ENCODE data around the gene USP21. TPM values are rescaled to one million over a fixed set of nuclear protein-coding genes. Genes with fewer than 3 reads are reported as not detected.

USP21 gene
- total and polyA plus RNA-seq, 9 of the 15 experiments (the other 6 are each of a cell fraction or from before 2014, with no cell fraction given) = 4.9 to 52.4 (median 21.6) TPM

DNA sequence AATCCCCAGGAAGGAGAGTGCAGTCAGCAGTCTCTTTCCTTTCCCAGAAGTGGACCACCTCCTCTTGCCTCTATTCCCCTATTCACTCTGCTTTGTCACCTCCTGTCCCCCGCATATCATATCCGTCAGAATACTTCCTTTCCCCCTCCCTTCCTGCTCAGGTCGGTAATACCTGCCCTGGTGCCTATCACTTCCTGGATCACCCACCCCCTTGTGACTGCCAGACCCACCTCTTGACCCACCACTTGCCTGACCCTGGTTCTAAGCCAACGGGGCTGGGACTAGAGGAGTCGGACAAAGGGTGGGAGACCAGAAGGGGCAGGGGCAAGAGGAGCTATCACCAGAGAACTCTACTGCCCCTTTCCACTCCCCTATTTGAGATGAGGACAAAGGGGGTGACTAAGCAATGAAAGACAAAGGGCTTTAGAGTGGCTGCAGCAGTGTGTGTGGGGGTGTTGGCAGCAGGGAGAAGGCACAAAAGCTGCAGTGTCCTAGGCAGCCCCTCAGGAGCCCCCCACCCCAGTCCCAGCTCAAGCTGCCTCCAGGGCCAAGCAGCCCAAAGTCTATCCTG is 41.2 kb downstream of the USP21 start (continued):
- TF ChIP-seq PCBP1 (IDR thresholded peaks at IDR 0.05; ENCODE audit: low read depth, low read length, poor library complexity, severe bottlenecking) = no peak
- TF ChIP-seq XRCC4 (IDR thresholded peaks at IDR 0.05; ENCODE audit: extremely low read depth, insufficient read depth, insufficient read length) = no peak
- no peak for TF ChIP-seq RNF2 (IDR thresholded peaks at IDR 0.05)
- TF ChIP-seq, protein P1, sequence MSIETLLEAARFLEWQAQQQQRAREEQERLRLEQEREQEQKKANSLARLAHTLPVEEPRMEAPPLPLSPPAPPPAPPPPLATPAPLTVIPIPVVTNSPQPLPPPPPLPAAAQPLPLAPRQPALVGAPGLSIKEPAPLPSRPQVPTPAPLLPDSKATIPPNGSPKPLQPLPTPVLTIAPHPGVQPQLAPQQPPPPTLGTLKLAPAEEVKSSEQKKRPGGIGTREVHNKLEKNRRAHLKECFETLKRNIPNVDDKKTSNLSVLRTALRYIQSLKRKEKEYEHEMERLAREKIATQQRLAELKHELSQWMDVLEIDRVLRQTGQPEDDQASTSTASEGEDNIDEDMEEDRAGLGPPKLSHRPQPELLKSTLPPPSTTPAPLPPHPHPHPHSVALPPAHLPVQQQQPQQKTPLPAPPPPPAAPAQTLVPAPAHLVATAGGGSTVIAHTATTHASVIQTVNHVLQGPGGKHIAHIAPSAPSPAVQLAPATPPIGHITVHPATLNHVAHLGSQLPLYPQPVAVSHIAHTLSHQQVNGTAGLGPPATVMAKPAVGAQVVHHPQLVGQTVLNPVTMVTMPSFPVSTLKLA (conservative IDR thresholded peaks at IDR 0.05) = no peak
- TF ChIP-seq POLR2AphosphoS2 (IDR thresholded peaks at IDR 0.05; ENCODE audit: low read length) = no peak
- TF ChIP-seq NFATC3 (IDR thresholded peaks at IDR 0.05) = no peak
- peak; percentile 64 for TF ChIP-seq ETV1 (tag; conservative IDR thresholded peaks at IDR 0.05; ENCODE audit: low read depth)
- TF ChIP-seq CHD1 (IDR thresholded peaks at IDR 0.05; ENCODE audit: low read length) = no peak
- TF ChIP-seq RCOR1 (IDR thresholded peaks at IDR 0.05; ENCODE audit: borderline replicate concordance in 1 of 2, low read depth in 2 of 2, low read length in 2 of 2) = no peak
- TF ChIP-seq ZNF3 (CRISPR knock-in tag; IDR thresholded peaks at IDR 0.05) = no peak
- TF ChIP-seq HDAC3 (IDR thresholded peaks at IDR 0.05; ENCODE audit: borderline replicate concordance, partially characterized antibody) = no peak
- TF ChIP-seq HMG20B (CRISPR knock-in tag; IDR thresholded peaks at IDR 0.05) = no peak
- TF ChIP-seq, protein P2, sequence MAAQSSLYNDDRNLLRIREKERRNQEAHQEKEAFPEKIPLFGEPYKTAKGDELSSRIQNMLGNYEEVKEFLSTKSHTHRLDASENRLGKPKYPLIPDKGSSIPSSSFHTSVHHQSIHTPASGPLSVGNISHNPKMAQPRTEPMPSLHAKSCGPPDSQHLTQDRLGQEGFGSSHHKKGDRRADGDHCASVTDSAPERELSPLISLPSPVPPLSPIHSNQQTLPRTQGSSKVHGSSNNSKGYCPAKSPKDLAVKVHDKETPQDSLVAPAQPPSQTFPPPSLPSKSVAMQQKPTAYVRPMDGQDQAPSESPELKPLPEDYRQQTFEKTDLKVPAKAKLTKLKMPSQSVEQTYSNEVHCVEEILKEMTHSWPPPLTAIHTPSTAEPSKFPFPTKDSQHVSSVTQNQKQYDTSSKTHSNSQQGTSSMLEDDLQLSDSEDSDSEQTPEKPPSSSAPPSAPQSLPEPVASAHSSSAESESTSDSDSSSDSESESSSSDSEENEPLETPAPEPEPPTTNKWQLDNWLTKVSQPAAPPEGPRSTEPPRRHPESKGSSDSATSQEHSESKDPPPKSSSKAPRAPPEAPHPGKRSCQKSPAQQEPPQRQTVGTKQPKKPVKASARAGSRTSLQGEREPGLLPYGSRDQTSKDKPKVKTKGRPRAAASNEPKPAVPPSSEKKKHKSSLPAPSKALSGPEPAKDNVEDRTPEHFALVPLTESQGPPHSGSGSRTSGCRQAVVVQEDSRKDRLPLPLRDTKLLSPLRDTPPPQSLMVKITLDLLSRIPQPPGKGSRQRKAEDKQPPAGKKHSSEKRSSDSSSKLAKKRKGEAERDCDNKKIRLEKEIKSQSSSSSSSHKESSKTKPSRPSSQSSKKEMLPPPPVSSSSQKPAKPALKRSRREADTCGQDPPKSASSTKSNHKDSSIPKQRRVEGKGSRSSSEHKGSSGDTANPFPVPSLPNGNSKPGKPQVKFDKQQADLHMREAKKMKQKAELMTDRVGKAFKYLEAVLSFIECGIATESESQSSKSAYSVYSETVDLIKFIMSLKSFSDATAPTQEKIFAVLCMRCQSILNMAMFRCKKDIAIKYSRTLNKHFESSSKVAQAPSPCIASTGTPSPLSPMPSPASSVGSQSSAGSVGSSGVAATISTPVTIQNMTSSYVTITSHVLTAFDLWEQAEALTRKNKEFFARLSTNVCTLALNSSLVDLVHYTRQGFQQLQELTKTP (IDR thresholded peaks at IDR 0.05; ENCODE audit: low read depth in 1 of 2, partially characterized antibody in 2 of 2) = no peak
- TF ChIP-seq JUN (IDR thresholded peaks at IDR 0.05; ENCODE audit: borderline replicate concordance, low read depth, low read length) = no peak
- TF ChIP-seq JUN (CRISPR knock-in tag; IDR thresholded peaks at IDR 0.05; ENCODE audit: borderline replicate concordance) = no peak
- no peak for TF ChIP-seq KLF16 (IDR thresholded peaks at IDR 0.05)
- no peak for TF ChIP-seq FOXJ3 (CRISPR knock-in tag; IDR thresholded peaks at IDR 0.05)
- peak; percentile 72 for TF ChIP-seq SOX6 (IDR thresholded peaks at IDR 0.05)
- no peak for TF ChIP-seq BCL6 (CRISPR knock-in tag; IDR thresholded peaks at IDR 0.05)
